Measurements from ENCODE around the gene TNS3.

DNA sequence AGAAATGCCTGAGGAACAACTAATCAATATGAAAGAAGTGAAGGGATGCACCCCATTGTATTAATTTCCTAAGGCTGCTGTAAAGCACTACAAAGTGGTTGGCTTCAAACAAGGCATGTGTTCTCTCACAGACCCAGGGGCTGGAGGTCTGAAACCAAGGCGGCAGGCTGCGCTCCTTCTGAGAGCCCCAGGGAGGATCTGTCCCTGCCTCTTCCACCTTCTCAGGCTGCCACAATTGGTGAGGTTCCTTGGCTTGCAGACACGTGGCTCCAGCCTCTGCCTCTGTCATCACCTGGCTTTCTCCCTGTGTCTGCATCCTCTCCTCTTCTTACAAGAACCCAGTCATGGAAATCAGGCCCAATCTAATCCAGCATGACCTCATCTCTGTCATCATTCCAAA, 110.1 kb downstream of the TNS3 start:
- TF ChIP-seq, protein P1, sequence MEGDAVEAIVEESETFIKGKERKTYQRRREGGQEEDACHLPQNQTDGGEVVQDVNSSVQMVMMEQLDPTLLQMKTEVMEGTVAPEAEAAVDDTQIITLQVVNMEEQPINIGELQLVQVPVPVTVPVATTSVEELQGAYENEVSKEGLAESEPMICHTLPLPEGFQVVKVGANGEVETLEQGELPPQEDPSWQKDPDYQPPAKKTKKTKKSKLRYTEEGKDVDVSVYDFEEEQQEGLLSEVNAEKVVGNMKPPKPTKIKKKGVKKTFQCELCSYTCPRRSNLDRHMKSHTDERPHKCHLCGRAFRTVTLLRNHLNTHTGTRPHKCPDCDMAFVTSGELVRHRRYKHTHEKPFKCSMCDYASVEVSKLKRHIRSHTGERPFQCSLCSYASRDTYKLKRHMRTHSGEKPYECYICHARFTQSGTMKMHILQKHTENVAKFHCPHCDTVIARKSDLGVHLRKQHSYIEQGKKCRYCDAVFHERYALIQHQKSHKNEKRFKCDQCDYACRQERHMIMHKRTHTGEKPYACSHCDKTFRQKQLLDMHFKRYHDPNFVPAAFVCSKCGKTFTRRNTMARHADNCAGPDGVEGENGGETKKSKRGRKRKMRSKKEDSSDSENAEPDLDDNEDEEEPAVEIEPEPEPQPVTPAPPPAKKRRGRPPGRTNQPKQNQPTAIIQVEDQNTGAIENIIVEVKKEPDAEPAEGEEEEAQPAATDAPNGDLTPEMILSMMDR (IDR thresholded peaks at IDR 0.05): no peak
- TF ChIP-seq FOXJ3 (CRISPR knock-in tag; IDR thresholded peaks at IDR 0.05): no peak
- no peak for TF ChIP-seq SIN3A (IDR thresholded peaks at IDR 0.05; ENCODE audit: borderline replicate concordance, low read depth, low read length)

Measured in SK-N-SH (cell line).